BJ (cell line): ENCODE measurements around the gene RAB11FIP4. TPM values are rescaled to one million over a fixed set of nuclear protein-coding genes. Genes with fewer than 3 reads are reported as not detected.

Source experiments
- CTCF ChIA-PET: fragments of 350-600 bp; formaldehyde crosslinking; extraction: SDS; loops from one replicate; lab custom pipeline; 2021; ENCODE audit warnings: antibody characterized with exemption, inconsistent platforms; lab: Yijun Ruan, JAX
- POLR2A ChIA-PET: fragments of 300-600 bp; sonication (Branson Sonifier 250); formaldehyde crosslinking; extraction: SDS; loops from one replicate; lab custom pipeline; 2021; ENCODE audit warnings: antibody characterized with exemption; lab: Charles Lee
- DNase-seq: peaks from one replicate; pipeline ENCODE4 v3.0.0-alpha.2; 2011; ENCODE audit warnings: low read depth
- H3K27me3 ChIP-seq: 2 replicates; pipeline ENCODE4 v1.6.0; 2011; ENCODE audit warnings: low read length; ENCODE audit not compliant: control insufficient read depth, insufficient read depth
- H3K36me3 ChIP-seq: 2 replicates; pipeline ENCODE4 v1.5.1; 2011; ENCODE audit warnings: low read length; ENCODE audit not compliant: control insufficient read depth, insufficient read depth
- H3K4me3 ChIP-seq: 2 replicates; pipeline ENCODE4 v1.5.1; 2011; ENCODE audit warnings: low read depth, mild to moderate bottlenecking, control low read depth, low read length
- polyA plus RNA-seq: library from polyadenylated mRNA; depleted of rRNA; stranded (reverse); fragments of >200 nt; gene quantifications from 2 replicates; pipeline ENCODE4 v1.2.3, GENCODE V29; 2011
- TF ChIP-seq, protein P1 (sequence below): IDR thresholded peaks from 2 replicates; pipeline ENCODE4 v1.5.1; 2011; ENCODE audit warnings: low read depth, mild to moderate bottlenecking, control low read depth, inconsistent platforms, low read length, moderate library complexity; ENCODE audit not compliant: insufficient read depth

RAB11FIP4 gene
- polyA plus RNA-seq, 1 experiment, result 0.15 TPM

DNA sequence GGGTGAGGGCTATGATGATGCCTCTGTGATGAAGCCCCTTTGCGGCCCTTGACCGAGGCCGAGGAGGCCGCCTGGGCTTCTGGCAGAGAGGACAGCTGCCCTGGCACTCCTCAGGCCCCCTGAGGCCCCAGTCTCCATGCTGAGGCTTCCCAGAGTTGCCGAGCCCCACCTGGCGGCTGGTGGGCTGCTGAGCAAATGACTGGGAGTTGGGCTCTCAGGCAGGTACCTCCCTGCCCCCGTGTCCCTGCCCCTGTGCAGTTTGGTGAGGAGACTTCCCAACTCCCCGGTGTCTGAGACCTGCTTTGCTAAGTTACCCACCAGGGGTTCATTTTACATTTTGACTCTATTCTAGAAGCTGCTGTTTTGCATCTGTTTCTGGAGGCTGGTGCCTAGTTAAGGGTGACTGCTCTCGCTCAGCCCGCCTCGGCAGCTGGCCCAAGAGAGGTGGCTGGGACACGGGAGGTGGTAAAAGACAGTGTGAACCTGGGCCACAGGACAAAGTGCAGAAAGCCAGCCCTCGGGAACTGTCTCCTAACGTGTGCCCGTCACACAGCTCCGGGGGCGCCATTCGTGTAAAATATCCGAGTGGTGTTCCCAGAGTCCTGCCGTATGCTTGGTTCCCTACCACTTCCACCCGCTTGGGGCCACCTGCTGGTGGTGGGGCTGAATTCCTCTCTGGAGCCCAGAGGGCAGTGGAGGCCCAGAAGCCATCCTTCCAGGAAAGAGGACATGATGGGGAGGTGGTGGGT lies 134.5 kb downstream of the RAB11FIP4 start:
- DNase-seq, result no peak
- POLR2A ChIA-PET, result no interaction called here

DNA sequence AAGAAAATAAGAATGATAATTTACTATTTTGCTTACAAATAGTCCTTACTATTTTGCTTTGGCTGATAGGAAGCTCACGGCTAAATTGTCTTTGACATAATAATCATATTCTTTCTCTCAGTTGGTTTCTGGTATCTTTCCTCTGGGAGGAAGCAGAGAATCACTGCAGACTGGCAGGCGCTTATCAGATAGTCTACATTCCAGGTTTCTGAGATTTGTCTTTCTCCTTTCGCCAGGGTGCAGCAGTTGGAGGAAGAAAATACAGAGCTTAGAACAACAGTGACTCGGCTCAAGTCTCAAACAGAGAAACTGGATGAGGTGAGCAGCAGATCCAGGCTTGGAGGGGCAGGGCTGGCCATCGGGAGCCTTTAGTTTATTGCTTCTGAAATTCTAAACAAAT lies 136.1 kb downstream of the RAB11FIP4 start:
- Histone ChIP-seq H3K36me3 (no peaks in the 10 kb centered on the region), H3K4me3 (no peak overlapping the region), H3K27me3 (no peaks in the 10 kb centered on the region)
- CTCF ChIA-PET, result interaction anchor here (0.6 to 11.7 kb wide), 8 partner anchors 10 to 380 kb away, joined by 3 to 139 read pairs (median 4); no protein-coding TSS in a partner anchor
- TF ChIP-seq, protein P1, sequence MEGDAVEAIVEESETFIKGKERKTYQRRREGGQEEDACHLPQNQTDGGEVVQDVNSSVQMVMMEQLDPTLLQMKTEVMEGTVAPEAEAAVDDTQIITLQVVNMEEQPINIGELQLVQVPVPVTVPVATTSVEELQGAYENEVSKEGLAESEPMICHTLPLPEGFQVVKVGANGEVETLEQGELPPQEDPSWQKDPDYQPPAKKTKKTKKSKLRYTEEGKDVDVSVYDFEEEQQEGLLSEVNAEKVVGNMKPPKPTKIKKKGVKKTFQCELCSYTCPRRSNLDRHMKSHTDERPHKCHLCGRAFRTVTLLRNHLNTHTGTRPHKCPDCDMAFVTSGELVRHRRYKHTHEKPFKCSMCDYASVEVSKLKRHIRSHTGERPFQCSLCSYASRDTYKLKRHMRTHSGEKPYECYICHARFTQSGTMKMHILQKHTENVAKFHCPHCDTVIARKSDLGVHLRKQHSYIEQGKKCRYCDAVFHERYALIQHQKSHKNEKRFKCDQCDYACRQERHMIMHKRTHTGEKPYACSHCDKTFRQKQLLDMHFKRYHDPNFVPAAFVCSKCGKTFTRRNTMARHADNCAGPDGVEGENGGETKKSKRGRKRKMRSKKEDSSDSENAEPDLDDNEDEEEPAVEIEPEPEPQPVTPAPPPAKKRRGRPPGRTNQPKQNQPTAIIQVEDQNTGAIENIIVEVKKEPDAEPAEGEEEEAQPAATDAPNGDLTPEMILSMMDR, result no peak
- DNase-seq, result no peak
- POLR2A ChIA-PET, result no interaction called here

More for the DNA sequence above, 134.5 kb downstream of the RAB11FIP4 start:
- TF ChIP-seq, protein P1, result peak; percentile 54
- H3K36me3 ChIP-seq, result no peaks in the 10 kb centered on the region
- H3K4me3 ChIP-seq, result no peak overlapping the region
- CTCF ChIA-PET, result interaction anchor here (1.1 to 11.7 kb wide), 14 partner anchors 8 to 326 kb away, joined by 3 to 139 read pairs (median 6); no protein-coding TSS in a partner anchor
- H3K27me3 ChIP-seq, result no peaks in the 10 kb centered on the region

DNA sequence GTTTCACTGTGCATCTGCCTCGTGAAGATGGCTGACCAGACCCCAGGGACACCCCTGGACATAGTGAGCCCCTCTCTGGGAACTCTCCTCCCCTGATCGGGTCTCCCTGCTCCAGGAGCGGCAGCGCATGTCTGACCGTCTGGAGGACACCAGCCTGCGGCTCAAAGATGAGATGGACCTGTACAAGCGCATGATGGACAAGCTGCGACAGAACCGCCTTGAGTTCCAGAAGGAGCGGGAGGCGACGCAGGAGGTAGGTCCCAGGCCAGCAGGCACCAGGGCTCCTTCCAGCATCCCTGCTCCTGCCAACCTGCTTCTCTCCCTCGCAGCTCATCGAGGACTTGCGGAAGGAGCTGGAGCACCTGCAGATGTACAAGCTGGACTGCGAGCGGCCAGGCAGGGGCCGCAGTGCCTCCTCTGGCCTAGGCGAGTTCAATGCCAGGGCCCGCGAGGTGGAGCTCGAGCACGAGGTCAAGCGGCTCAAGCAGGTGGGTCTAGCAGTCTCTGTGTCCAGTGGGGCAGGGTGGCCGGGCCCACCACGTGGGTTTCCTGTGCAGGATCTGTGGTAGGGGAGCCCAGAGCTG lies 136.9 kb downstream of the RAB11FIP4 start:
- Histone ChIP-seq H3K4me3 (no peak overlapping the region), H3K36me3 (no peaks in the 10 kb centered on the region), H3K27me3 (no peaks in the 10 kb centered on the region)
- ChIA-PET CTCF (interaction anchor here (0.6 to 11.7 kb wide), 7 partner anchors 16 to 380 kb away, joined by 3 to 139 read pairs (median 4); no protein-coding TSS in a partner anchor), POLR2A (no interaction called here)
- DNase-seq, result no peak
- TF ChIP-seq, protein P1, result no peak

DNA sequence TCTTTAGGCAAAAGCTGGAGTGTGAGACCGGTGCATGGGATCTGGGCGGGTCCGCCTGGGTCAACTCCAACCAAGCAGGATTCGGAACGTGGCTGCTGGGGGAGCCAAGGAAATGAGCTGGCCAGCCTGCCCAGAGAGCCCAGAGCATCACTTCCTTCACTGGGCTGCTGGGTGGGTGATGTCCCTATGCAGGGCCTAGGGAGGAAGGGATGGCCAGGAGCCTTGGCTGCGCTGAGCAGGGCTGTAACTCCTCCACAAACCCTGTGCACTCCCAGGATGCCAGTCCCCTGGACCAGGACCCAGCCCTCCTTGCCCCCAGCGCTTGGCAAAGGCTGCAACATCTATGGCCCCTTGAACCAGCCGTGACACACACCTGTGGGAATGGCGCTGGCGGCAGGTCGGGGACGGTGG lies 138.4 kb downstream of the RAB11FIP4 start:
- TF ChIP-seq, protein P1, result no peak
- CTCF ChIA-PET, result interaction anchor here (11.7 kb wide), 1 partner anchor 91 kb away, joined by 139 read pairs; no protein-coding TSS in a partner anchor
- H3K27me3 ChIP-seq, result no peaks in the 10 kb centered on the region
- no peak for DNase-seq
- no peaks in the 10 kb centered on the region for H3K36me3 ChIP-seq
- no peak overlapping the region for H3K4me3 ChIP-seq
- POLR2A ChIA-PET, result no interaction called here

DNA sequence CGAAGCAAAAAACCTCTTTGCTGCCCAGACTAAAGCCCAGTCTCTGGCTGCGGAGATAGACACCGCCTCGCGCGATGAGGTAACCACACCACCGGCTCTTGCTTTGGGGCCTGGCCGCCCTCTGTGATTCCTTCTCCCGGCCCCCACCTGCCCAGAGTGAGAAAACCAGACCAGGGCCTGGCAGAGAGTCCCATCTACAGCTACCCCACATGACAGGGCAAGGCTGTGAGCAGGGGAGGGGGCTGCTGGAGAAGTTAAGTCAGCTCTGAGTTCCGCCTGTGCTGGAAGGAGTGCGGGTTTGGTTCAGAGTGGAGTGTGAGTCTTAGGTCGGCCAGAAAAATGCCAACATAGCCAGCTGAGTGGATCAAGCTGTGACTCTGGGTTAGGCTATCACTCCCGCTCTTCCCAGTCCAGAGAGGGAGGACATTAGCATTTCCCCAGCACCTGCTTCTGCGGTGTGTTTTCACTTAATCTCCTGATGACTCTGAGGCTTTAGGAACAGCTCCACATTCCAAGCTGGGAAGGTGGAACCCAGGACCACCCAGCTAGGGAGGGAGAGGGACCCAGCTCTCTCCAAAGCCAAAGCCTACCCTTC lies 139.0 kb downstream of the RAB11FIP4 start:
- no peak for DNase-seq
- TF ChIP-seq, protein P1, result no peak
- Histone ChIP-seq H3K36me3 (no peaks in the 10 kb centered on the region), H3K27me3 (no peaks in the 10 kb centered on the region), H3K4me3 (no peak overlapping the region)
- ChIA-PET POLR2A (no interaction called here), CTCF (interaction anchor here (11.7 kb wide), 1 partner anchor 92 kb away, joined by 139 read pairs; no protein-coding TSS in a partner anchor)
